ENCODE data around the gene CYGB.

Gene CYGB

DNA sequence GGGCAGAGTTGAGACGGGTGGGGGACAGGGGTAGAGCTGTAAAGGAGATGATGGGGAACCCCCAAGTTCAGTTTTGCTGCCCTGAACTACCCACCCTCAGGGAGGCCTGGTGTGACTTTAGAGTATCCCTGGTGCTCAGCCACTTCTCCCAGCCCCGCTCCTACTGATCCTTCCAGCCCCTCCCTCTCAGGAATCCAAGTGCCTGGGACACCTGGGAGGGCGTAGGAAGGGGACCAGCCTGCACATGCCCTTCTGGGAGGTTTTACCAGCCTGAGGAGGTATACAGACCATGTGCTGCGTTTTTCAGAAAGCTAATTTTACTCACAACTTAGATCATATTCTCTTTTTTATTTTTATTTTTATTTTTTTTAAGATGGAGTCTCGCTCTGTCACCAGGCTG is 44.0 kb upstream of the CYGB start:
- TF ChIP-seq EZH2phosphoT487 (conservative IDR thresholded peaks at IDR 0.05; ENCODE audit: low read length), result no peak
- no peak for TF ChIP-seq CTCF (IDR thresholded peaks at IDR 0.05; ENCODE audit: insufficient read depth, low read length, poor library complexity, severe bottlenecking)

GRCh38 chr17:76579281-76579680 is 41.8 kb upstream of the CYGB start:
- Histone ChIP-seq H3K4me2 (ENCODE audit: low read depth, low read length, poor library complexity, severe bottlenecking) (no peak overlapping the region), H4K20me1 (ENCODE audit: low read depth, low read length) (no peaks in the 10 kb centered on the region), H3F3A (ENCODE audit: insufficient read depth) (no peaks in the 10 kb centered on the region), H3K9me2 (replicated peaks; ENCODE audit: insufficient read depth, low read length) (no peaks in the 10 kb centered on the region), H3K27ac (ENCODE audit: low read depth, low read length) (no peak overlapping the region), H3K4me3 (ENCODE audit: insufficient read depth, low read length, poor library complexity, severe bottlenecking) (no peak overlapping the region), H2AFZ (ENCODE audit: low read depth, low read length, severe bottlenecking) (no peak overlapping the region), H3K27me3 (ENCODE audit: low read length) (no peaks in the 10 kb centered on the region), H3K36me3 (ENCODE audit: low read length) (no peaks in the 10 kb centered on the region), H3K79me2 (ENCODE audit: insufficient read depth, low read length) (no peaks in the 10 kb centered on the region), H3K9me3 (ENCODE audit: insufficient read depth, low read length) (no peaks in the 10 kb centered on the region), H3K9ac (ENCODE audit: low read length) (no peak overlapping the region)
- TF ChIP-seq CTCF (IDR thresholded peaks at IDR 0.05; ENCODE audit: insufficient read depth, low read length, poor library complexity, severe bottlenecking), result no peak
- no peak for TF ChIP-seq EZH2phosphoT487 (conservative IDR thresholded peaks at IDR 0.05; ENCODE audit: low read length)

More for the DNA sequence above, 44.0 kb upstream of the CYGB start:
- H3K27ac ChIP-seq (ENCODE audit: low read depth, low read length), result no peak overlapping the region
- no peaks in the 10 kb centered on the region for H3K9me3 ChIP-seq (ENCODE audit: insufficient read depth, low read length)
- H3K79me2 ChIP-seq (ENCODE audit: insufficient read depth, low read length), result no peaks in the 10 kb centered on the region
- H3K27me3 ChIP-seq (ENCODE audit: low read length), result no peaks in the 10 kb centered on the region
- no peaks in the 10 kb centered on the region for H3K36me3 ChIP-seq (ENCODE audit: low read length)
- no peaks in the 10 kb centered on the region for H3K9me2 ChIP-seq (replicated peaks; ENCODE audit: insufficient read depth, low read length)
- no peaks in the 10 kb centered on the region for H4K20me1 ChIP-seq (ENCODE audit: low read depth, low read length)
- H2AFZ ChIP-seq (ENCODE audit: low read depth, low read length, severe bottlenecking), result no peak overlapping the region
- H3F3A ChIP-seq (ENCODE audit: insufficient read depth), result no peaks in the 10 kb centered on the region
- H3K9ac ChIP-seq (ENCODE audit: low read length), result no peak overlapping the region
- H3K4me3 ChIP-seq (ENCODE audit: insufficient read depth, low read length, poor library complexity, severe bottlenecking), result no peak overlapping the region
- H3K4me2 ChIP-seq (ENCODE audit: low read depth, low read length, poor library complexity, severe bottlenecking), result no peak overlapping the region

GRCh38 chr17:76578376-76578775 is 40.9 kb upstream of the CYGB start:
- H3F3A ChIP-seq (ENCODE audit: insufficient read depth), result no peaks in the 10 kb centered on the region
- no peaks in the 10 kb centered on the region for H3K27me3 ChIP-seq (ENCODE audit: low read length)
- no peaks in the 10 kb centered on the region for H3K36me3 ChIP-seq (ENCODE audit: low read length)
- TF ChIP-seq CTCF (IDR thresholded peaks at IDR 0.05; ENCODE audit: insufficient read depth, low read length, poor library complexity, severe bottlenecking) (no peak), EZH2phosphoT487 (conservative IDR thresholded peaks at IDR 0.05; ENCODE audit: low read length) (no peak)
- H3K9me2 ChIP-seq (replicated peaks; ENCODE audit: insufficient read depth, low read length), result no peaks in the 10 kb centered on the region
- no peaks in the 10 kb centered on the region for H3K9me3 ChIP-seq (ENCODE audit: insufficient read depth, low read length)
- H4K20me1 ChIP-seq (ENCODE audit: low read depth, low read length), result no peaks in the 10 kb centered on the region
- H3K4me2 ChIP-seq (ENCODE audit: low read depth, low read length, poor library complexity, severe bottlenecking), result no peak overlapping the region
- H3K27ac ChIP-seq (ENCODE audit: low read depth, low read length), result no peak overlapping the region
- no peak overlapping the region for H2AFZ ChIP-seq (ENCODE audit: low read depth, low read length, severe bottlenecking)
- no peak overlapping the region for H3K9ac ChIP-seq (ENCODE audit: low read length)
- H3K4me3 ChIP-seq (ENCODE audit: insufficient read depth, low read length, poor library complexity, severe bottlenecking), result no peak overlapping the region
- H3K79me2 ChIP-seq (ENCODE audit: insufficient read depth, low read length), result no peaks in the 10 kb centered on the region
